ENCODE data around the gene PRKCB. TPM values are rescaled to one million over a fixed set of nuclear protein-coding genes. Genes with fewer than 3 reads are reported as not detected.

PRKCB gene
- total RNA-seq, 4 donors from 2014 or later, result 0.29 to 9.5 (median 2.9) TPM

- no peak overlapping the region for H3K27ac ChIP-seq
- intact Hi-C loops (cut with DNase I; ENCODE audit: low total_unique reads), result no loop called here
- TF ChIP-seq CTCF (IDR thresholded peaks at IDR 0.05) (no peak), POLR2A (IDR thresholded peaks at IDR 0.05) (no peak)
- H3K4me3 ChIP-seq, result no peak overlapping the region
- DNase-seq, result no peak
- H3K4me1 ChIP-seq, result no peaks in the 10 kb centered on the region
- H3K27me3 ChIP-seq, result no peaks in the 10 kb centered on the region
- H3K36me3 ChIP-seq, result no peaks in the 10 kb centered on the region
- no peaks in the 10 kb centered on the region for H3K9me3 ChIP-seq
Measured at GRCh38 chr16:24074574-24074973, 238.8 kb downstream of the PRKCB start.

GRCh38 chr16:24075302-24075701 is 239.5 kb downstream of the PRKCB start:
- no peak overlapping the region for H3K4me3 ChIP-seq
- H3K27ac ChIP-seq, result no peak overlapping the region
- no peaks in the 10 kb centered on the region for H3K9me3 ChIP-seq
- H3K4me1 ChIP-seq, result no peaks in the 10 kb centered on the region
- DNase-seq, result no peak
- TF ChIP-seq POLR2A (IDR thresholded peaks at IDR 0.05) (no peak), CTCF (IDR thresholded peaks at IDR 0.05) (no peak)
- intact Hi-C loops (cut with DNase I; ENCODE audit: low total_unique reads), result no loop called here
- H3K36me3 ChIP-seq, result no peaks in the 10 kb centered on the region
- H3K27me3 ChIP-seq, result no peaks in the 10 kb centered on the region

GRCh38 chr16:24075931-24076716 is 240.3 kb downstream of the PRKCB start:
- no peak overlapping the region for H3K4me3 ChIP-seq
- H3K4me1 ChIP-seq, result no peaks in the 10 kb centered on the region

GRCh38 chr16:24077292-24077691 is 241.5 kb downstream of the PRKCB start:
- intact Hi-C loops (cut with DNase I; ENCODE audit: low total_unique reads), result no loop called here
- no peaks in the 10 kb centered on the region for H3K4me1 ChIP-seq

More at GRCh38 chr16:24075931-24076716, 240.3 kb downstream of the PRKCB start:
- intact Hi-C loops (cut with DNase I; ENCODE audit: low total_unique reads), result no loop called here
- Histone ChIP-seq H3K9me3 (no peaks in the 10 kb centered on the region), H3K27me3 (no peaks in the 10 kb centered on the region), H3K36me3 (no peaks in the 10 kb centered on the region), H3K27ac (no peak overlapping the region)
- TF ChIP-seq POLR2A (IDR thresholded peaks at IDR 0.05), result no peak
- TF ChIP-seq CTCF (IDR thresholded peaks at IDR 0.05), result no peak
- DNase-seq, result no peak

More at GRCh38 chr16:24077292-24077691, 241.5 kb downstream of the PRKCB start:
- Histone ChIP-seq H3K4me3 (no peak overlapping the region), H3K9me3 (no peaks in the 10 kb centered on the region), H3K27ac (no peak overlapping the region), H3K27me3 (no peaks in the 10 kb centered on the region), H3K36me3 (no peaks in the 10 kb centered on the region)
- DNase-seq, result no peak
- no peak for TF ChIP-seq POLR2A (IDR thresholded peaks at IDR 0.05)
- TF ChIP-seq CTCF (IDR thresholded peaks at IDR 0.05), result no peak
